Loucy (cell line): ENCODE measurements around the gene HOXB9.

ENCODE experiments used
- H2AFZ ChIP-seq: fragments of 200-600 bp; sonication (generic); 2 replicates; pipeline ENCODE4 v1.6.0; 2016; ENCODE audit warnings: antibody characterized with exemption, mild to moderate bottlenecking, low read length, moderate library complexity
- H3F3A ChIP-seq: fragments of 200-600 bp; 2 replicates; pipeline ENCODE4 v1.6.0; 2016; ENCODE audit warnings: antibody characterized with exemption, low read depth, mild to moderate bottlenecking
- H3K27me3 ChIP-seq: fragments of 200-600 bp; sonication (generic); 2 replicates; pipeline ENCODE4 v1.6.1; 2014; ENCODE audit warnings: low read length, mild to moderate bottlenecking; ENCODE audit not compliant: insufficient read depth, poor library complexity, severe bottlenecking
- H3K36me3 ChIP-seq: fragments of 200-600 bp; sonication (generic); 2 replicates; pipeline ENCODE4 v1.6.1; 2016; ENCODE audit warnings: low read length; ENCODE audit not compliant: insufficient read depth
- H3K4me1 ChIP-seq: fragments of 200-600 bp; sonication (generic); 2 replicates; pipeline ENCODE4 v1.5.1; 2014; ENCODE audit warnings: low read length, mild to moderate bottlenecking; ENCODE audit not compliant: insufficient read depth, poor library complexity, severe bottlenecking
- H3K4me2 ChIP-seq: fragments of 200-600 bp; sonication (generic); 2 replicates; pipeline ENCODE4 v1.6.0; 2014; ENCODE audit warnings: antibody characterized with exemption, low read length, low read depth, mild to moderate bottlenecking; ENCODE audit not compliant: poor library complexity, severe bottlenecking
- H3K4me3 ChIP-seq: fragments of 200-600 bp; sonication (generic); 2 replicates; pipeline ENCODE4 v1.5.1; 2014; ENCODE audit warnings: low read length, mild to moderate bottlenecking, mixed read lengths; ENCODE audit not compliant: poor library complexity, severe bottlenecking
- H3K79me2 ChIP-seq: fragments of 200-600 bp; sonication (generic); 2 replicates; pipeline ENCODE4 v1.6.1; 2014; ENCODE audit warnings: low read length; ENCODE audit not compliant: insufficient read depth
- H3K9ac ChIP-seq: fragments of 200-600 bp; sonication (generic); 2 replicates; pipeline ENCODE4 v1.6.0; 2014; ENCODE audit warnings: mild to moderate bottlenecking, low read depth, low read length, moderate library complexity; ENCODE audit not compliant: poor library complexity, severe bottlenecking
- H3K9me2 ChIP-seq: fragments of 200-600 bp; sonication (generic); replicated peaks from 2 replicates; pipeline ENCODE4 v1.6.1; 2016; ENCODE audit warnings: low read depth, low read length, mixed read lengths
- H3K9me3 ChIP-seq: fragments of 200-600 bp; sonication (generic); 2 replicates; pipeline ENCODE4 v1.6.1; 2014; ENCODE audit warnings: mild to moderate bottlenecking, antibody characterized with exemption, low read length, low read depth; ENCODE audit not compliant: insufficient read depth
- H4K20me1 ChIP-seq: fragments of 200-600 bp; sonication (generic); 2 replicates; pipeline ENCODE4 v1.6.0; 2014; ENCODE audit warnings: antibody characterized with exemption, low read length, mild to moderate bottlenecking; ENCODE audit not compliant: insufficient read depth, poor library complexity, severe bottlenecking
- CTCF ChIP-seq: fragments of 200-600 bp; sonication (generic); conservative IDR thresholded peaks from 2 replicates; pipeline ENCODE4 v1.5.1; 2014; ENCODE audit warnings: mild to moderate bottlenecking, antibody characterized with exemption, low read length
- EZH2phosphoT487 ChIP-seq: fragments of 200-600 bp; IDR thresholded peaks from 2 replicates; pipeline ENCODE4 v1.6.1; 2018; ENCODE audit warnings: antibody characterized with exemption, mild to moderate bottlenecking, moderate library complexity, borderline replicate concordance

HOXB9 gene

GRCh38 chr17:48609033-48609432 lies 17.1 kb downstream of the HOXB9 start:
- Histone ChIP-seq H3K9ac (peak overlapping the region; percentile 100), H3K79me2 (peaks cover 100% of the 10 kb centered on the region), H3K36me3 (no peaks in the 10 kb centered on the region), H3K9me2 (no peaks in the 10 kb centered on the region), H2AFZ (no peak overlapping the region), H3K4me3 (peak overlapping the region; percentile 89), H4K20me1 (peaks cover 14% of the 10 kb centered on the region), H3K4me2 (peak overlapping the region; percentile 98), H3K4me1 (peaks cover 40% of the 10 kb centered on the region), H3K27me3 (peaks cover 20% of the 10 kb centered on the region), H3K9me3 (no peaks in the 10 kb centered on the region), H3F3A (0 out of 2 replicates have a peak, but pooled peaks cover 4% of the 10 kb centered on the region)
- TF ChIP-seq CTCF (no peak), EZH2phosphoT487 (no peak)

GRCh38 chr17:48608494-48608834 lies 17.7 kb downstream of the HOXB9 start:
- peak overlapping the region; percentile 89 for H3K4me3 ChIP-seq
- H3K79me2 ChIP-seq, result peaks cover 100% of the 10 kb centered on the region
- no peak overlapping the region for H2AFZ ChIP-seq
- H3K9me3 ChIP-seq, result no peaks in the 10 kb centered on the region
- H4K20me1 ChIP-seq, result peaks cover 17% of the 10 kb centered on the region
- H3K4me2 ChIP-seq, result peak overlapping the region; percentile 98
- TF ChIP-seq CTCF (no peak), EZH2phosphoT487 (no peak)
- no peaks in the 10 kb centered on the region for H3K9me2 ChIP-seq
- H3K9ac ChIP-seq, result peak overlapping the region; percentile 100
- H3K36me3 ChIP-seq, result no peaks in the 10 kb centered on the region
- 0 out of 2 replicates have a peak, but pooled peaks cover 4% of the 10 kb centered on the region for H3F3A ChIP-seq
- H3K4me1 ChIP-seq, result peaks cover 40% of the 10 kb centered on the region
- H3K27me3 ChIP-seq, result peaks cover 22% of the 10 kb centered on the region

GRCh38 chr17:48606892-48607614 lies 19.1 kb downstream of the HOXB9 start:
- 0 out of 2 replicates have a peak, but pooled peaks cover 4% of the 10 kb centered on the region for H3F3A ChIP-seq

More at GRCh38 chr17:48606892-48607614, 19.1 kb downstream of the HOXB9 start:
- no peaks in the 10 kb centered on the region for H3K9me3 ChIP-seq
- H3K27me3 ChIP-seq, result peaks cover 31% of the 10 kb centered on the region
- peak overlapping the region; percentile 98 for H3K4me2 ChIP-seq
- H3K4me3 ChIP-seq, result peak overlapping the region; percentile 89
- peak overlapping the region; percentile 100 for H3K9ac ChIP-seq
- TF ChIP-seq CTCF (no peak), EZH2phosphoT487 (no peak)
- H4K20me1 ChIP-seq, result peaks cover 25% of the 10 kb centered on the region
- H3K36me3 ChIP-seq, result peaks cover 8% of the 10 kb centered on the region
- H3K9me2 ChIP-seq, result no peaks in the 10 kb centered on the region
- peaks cover 40% of the 10 kb centered on the region for H3K4me1 ChIP-seq
- H2AFZ ChIP-seq, result no peak overlapping the region
- peaks cover 100% of the 10 kb centered on the region for H3K79me2 ChIP-seq
